NCI-H1694 treated with DMSO at 0.1 percent for 48 hours (cell line): ENCODE data around the gene PLEKHA7.

Source experiments
- DNase-seq: peaks from one replicate; lab custom pipeline; 2025; lab: John Stamatoyannopoulos, UW

The PLEKHA7 gene

DNA sequence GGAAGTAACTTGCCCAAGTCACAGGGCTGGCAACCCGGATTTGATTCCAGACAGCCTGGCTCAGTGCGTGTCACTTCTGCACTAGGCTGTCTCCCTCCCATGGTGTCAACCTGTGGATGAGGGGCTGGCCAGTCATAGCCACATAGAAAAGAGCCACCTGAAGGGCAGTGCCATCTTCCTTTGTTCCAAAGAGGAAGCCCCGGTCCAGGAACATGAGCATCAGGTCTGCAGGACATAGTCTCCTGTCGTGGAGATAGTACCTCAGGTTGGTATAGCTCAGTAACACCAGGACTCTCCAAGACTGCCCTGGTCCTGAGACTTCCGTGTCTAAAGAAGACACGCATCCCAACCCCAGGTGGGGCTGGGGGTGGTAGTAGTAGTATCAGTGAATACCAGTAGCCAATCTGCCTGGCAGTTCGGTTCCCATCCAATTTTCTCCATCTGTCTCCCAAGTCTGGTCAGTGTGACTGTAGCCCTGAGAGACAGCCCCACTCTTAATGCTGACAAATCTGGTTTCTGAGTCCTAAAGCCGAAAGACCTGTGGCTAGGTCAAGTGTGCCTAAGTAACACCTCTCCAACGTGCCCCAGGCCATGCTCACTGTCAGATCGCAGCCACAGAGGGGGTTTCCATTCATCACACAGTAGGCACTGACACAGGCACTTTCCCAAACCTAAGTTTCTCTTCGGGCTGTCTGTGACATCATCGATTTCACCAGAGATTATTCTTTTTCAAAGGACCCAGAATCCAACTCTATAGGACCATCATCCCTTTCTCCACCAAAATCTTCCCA lies 242.7 kb downstream of the PLEKHA7 start:
- DNase-seq: no peak

DNA sequence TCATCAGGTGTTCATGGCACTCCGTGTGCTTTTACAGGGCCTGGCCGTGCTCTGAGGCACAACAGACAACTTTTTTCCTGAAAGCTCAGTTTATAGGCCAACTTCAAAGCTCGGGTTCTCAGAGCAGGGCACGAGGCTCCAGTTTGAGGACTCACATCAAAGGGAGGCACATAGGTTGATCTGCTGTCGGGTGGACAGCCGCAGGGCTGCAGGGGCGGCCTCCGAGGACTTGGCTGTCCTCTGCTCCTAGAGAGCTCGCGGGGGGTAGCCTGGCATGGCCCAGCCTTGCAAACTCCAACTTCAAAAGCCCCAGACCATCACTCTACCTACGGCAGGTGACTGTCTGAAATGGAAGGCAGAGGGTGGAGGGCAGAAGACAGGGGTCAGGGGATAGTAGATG lies 244.2 kb downstream of the PLEKHA7 start:
- DNase-seq: no peak

DNA sequence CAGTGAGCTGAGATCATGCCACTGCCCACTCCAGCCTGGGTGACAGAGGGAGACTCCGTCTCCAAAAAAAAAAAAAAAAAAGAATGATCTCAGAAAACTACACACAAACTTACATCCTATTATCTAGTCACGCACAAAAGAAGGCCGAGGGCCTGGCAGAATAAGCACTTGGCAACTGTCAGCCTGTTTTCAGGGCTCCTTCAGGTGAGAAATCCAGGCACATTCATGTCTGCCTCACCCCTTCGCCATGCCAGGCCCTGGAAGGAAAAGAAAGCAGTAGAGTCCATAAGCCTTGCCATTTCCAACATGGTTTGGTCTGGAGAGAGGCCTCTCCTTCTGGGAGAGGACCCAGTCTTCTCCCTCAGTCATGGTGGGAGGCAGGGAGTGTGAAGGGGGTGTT lies 244.8 kb downstream of the PLEKHA7 start:
- no peak for DNase-seq

DNA sequence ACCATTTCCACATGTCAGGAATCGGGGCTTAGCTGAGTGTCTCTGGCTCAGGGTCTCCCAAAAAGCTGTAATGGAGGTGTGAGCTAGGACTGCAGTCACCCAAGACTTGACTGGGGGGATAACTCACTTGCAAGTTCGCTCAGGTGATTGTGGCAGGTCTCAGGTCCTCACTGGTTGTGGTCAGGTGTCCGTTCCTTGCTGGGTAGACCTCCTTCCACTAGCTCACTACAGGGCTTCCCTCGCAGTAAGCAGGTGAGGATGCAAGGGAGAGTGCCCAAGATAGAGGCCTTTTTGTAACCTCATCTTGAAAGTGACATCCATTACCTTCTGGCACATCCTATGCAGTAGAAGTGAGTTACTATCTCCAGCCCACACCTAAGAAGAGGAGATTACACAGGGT lies 246.3 kb downstream of the PLEKHA7 start:
- no peak for DNase-seq

DNA sequence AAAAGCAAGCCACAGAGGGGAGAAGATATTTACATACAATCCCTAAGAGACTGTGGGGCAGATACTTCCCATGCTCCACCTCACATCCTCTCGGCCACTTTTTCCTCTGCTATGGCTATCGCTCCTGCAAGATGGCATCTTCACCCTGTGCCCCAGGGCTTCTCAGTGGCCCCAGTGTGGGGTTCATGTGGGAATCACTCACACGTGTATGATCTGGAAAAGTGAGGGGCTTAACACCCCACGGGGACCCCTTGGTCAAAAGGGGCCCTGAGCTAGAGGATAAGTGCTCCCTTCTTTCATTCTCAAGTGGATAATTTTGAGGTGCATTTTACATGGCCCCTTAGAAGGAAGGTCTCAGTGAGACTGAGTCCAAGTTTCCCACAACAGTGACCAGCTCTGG lies 247.1 kb downstream of the PLEKHA7 start:
- no peak for DNase-seq

DNA sequence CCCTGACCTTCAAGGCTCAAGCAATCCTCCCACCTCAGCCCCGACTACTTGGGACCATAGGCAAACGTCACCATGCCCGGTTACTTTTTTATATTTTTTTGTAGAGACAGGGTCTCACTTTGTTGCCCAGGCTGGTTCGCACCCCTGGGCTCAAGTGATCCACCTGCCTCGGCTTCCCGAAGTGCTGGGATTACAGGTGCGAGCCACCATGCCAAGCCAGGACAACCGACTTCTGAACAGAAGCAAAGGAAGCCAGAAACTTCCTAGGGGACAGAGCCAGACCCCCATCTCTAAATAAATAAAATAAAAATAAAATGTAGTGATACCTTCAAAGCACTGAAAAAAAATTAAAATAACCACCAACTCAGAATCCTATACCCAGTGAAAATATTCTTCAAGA lies 249.3 kb downstream of the PLEKHA7 start:
- no peak for DNase-seq

DNA sequence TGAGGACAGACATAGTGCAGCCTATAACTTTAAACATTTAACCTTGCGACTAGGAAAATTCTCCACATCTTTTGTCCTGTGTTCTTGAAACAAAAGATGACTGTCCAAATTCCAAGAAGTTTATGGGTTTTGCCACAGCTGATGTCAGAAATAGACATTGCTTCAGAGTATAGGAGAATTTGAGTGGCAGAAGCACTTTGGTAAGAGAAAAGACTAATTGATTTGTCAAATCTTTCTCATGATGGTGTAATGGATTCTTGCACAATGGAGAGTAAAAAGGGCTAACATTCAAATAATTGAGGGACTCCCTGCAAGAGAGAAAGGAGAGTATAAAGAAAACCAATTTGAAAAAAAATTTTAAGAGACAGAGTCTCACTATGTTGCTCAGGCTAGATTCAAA lies 250.5 kb downstream of the PLEKHA7 start:
- DNase-seq: no peak

DNA sequence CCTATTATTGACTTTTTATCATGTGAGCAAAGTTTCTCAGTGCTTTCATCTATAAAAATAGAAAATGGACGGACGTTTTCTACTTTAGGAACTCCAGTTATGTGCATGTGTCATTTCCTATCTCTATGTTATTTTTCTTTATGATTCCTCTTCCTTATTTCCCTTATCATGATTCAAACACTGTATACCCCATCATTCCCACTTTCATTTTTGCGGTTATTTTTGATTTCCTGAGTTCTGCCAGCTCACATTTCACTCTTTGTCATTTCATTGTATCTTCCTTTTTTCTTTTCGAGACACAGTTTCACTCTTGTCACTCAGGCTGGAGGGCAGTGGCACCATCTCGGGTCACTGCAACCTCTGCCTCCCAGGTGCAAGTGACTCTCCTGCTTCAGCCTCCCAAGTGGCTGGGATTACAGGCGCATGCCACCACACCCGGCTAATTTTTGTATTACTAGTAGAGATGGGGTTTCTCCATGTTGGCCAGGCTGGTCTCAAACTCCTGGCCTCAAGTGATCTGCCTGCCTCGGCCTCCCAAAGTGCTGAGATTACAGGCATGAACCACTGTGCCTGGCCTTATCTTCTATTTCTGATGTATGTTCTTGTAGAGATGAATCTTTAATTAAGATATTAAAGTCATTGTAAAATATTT lies 254.2 kb downstream of the PLEKHA7 start:
- no peak for DNase-seq

DNA sequence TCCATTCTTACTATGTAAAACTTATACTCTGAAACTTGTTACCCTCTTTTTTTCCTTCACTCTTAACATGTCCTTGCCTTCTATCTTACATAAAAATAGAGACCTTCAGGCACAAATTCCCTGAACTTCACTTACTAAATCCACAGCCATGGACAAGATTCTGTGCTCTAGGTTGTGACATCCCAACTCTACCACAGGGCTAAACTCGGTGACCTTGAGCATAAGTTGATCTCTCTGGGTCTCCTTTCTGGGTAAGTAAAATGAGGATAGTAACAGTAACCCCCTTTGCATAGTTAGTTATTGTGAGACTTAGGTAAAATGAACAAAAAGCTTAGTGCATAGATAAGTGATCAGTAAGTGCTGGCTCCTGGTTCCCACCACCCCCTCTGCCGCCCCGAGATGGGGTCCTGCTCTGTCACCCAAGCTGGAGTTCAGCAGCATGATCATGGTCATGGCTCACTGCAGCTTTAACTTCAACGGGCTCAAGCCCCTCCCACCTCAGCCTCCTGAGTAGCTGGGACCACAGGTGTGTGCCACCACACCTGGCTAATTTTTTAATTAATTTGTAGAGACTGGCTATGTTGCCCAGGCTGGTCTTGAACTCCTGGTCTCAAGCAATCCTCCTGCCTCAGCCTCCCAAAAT lies 255.7 kb downstream of the PLEKHA7 start:
- no peak for DNase-seq

DNA sequence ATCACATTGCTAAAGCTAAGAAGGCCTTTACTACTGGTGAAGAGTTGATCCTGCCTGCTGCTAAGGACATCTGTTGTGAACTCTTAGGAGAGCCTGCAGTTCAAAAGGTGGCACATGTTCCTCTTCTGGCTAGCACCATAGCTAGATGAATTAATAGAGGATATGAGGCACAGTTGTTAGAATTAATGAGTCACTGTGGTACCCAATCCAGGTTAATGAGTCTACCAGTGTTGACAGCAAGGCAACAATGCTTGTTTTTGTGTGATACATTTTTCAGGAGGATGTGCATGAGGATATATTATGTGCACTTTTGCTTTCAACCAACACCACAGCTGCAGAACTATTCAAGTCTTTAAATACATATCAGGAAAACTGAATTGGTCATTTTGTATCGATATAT lies 263.8 kb downstream of the PLEKHA7 start:
- DNase-seq: no peak

DNA sequence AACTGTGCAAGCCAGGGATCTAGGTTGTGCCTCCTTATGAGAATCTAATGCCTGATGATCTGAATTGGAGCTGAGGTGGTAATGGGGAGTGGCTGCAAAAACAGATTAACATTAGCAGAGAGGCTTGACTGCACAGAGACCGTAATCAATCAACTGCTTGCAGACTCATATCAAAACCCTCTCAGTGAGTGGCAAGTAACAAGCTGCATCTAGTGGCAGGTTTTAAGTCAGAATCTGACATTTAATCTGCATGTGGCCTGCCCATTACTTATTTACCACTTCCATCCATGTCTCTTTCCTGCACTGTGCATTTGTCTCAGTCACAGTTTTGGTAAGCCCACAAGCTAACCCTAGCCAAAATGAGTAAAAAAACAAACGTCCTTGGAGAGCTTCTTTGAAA lies 264.5 kb downstream of the PLEKHA7 start:
- no peak for DNase-seq

DNA sequence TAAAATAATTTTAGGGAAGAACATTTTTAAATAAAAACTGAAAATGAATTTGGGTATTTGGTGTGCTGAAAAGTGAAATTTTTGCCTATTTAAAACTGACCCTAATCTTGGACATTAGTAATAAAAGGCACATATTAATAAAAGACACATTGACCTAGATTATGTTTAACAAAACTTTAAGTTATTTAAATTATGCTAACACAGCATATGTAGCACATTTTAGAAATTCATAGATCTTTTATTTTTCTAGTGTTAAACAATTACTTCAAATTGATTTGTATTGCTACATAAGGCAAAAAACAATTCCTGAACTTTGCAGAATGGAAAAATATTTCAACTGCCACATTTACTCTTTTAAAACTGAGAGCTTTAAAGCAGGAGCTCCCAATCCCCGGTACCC lies 265.1 kb downstream of the PLEKHA7 start:
- no peak for DNase-seq

DNA sequence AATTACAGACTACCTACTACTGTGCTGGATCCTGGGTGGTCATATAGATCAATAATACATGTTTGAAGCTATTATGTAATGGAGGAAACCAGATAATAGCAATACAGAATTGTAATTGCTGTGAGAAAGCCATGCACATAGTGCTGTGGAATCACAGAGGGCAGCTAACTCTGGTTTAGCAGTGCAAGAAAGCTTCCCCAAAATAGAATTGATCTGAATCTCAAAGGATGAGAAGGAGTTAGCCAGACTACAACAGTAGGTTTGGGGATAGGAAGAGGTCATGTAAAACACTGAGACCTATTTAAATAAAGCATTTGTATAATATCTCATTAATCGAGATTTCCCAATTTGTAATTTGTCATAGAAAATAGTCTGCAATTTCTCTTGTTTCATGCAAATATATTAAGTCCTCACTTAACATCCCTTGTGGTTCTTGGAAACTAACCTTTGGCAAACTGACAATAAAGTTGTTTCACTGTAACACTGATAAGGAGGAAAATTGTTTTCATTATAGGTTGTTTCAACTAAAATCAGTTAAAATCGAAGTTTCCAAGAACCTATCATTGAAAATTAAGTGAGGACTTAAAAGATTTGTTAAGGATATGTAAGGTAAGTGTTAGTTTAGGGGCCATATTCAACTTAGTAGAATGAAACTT lies 268.1 kb downstream of the PLEKHA7 start:
- DNase-seq: no peak

DNA sequence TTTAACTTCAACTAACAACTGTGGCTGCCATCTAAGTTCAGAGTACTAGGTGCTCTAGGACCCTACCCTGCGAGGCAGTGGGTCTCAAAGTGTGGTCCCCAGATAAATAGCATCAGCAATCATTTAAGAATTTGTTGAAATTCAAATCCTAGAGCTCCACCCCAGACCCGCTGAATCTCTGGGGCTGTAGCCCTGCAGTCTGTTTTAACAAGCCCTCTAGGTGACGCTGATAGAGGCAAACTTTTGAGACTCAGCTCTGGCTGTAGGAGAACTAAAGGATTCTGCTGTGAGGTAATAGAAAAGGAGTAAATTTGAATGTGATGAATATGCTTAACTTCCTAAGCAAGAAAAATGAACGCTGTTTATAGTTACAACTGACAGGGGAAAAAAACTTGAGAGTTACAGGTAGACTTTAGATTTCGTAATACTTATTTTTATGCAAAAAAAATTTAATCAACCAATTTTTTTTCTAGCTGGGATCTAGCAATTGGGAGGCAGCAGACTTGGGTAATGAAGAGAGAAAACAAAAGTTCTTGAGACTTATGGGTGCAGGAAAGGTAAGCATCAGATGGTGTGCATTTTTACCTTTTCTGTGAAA lies 270.0 kb downstream of the PLEKHA7 start:
- DNase-seq: no peak

DNA sequence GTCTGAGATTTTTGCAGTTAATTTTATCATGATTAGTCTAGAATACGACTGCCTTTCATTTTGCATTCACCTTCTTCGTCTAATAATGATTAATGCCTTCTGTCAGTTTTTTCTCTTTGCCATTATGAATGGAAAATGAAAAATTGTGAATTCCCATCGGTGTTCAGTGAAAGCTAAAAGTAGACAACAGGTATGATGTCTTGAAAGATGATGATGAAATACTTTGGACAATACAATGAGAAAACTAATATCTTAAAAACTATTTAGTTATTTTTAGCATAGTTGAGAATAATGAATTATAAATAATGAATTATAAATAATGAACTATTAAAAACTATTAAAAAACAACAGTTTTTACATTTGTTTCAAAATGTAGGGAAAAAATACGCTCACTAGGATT lies 270.7 kb downstream of the PLEKHA7 start:
- no peak for DNase-seq

DNA sequence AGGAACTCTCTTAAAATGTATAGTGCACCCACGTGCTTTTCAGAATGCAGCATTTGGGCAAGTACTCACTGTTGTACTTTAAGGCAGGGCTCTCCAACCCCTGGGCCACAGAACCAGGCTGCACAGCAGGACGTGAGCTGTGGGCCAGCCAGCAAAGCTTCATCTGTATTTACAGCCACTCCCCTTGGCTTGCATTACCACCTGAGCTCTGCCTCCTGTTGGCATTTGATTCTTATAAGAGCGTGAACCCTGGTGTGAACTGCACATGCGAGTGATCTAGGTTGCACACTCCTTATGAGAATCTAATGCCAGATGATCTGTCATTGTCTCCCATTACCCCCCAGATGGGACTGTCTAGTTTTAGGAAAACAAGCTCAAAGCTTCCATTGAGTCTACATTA lies 272.7 kb downstream of the PLEKHA7 start:
- DNase-seq: no peak

DNA sequence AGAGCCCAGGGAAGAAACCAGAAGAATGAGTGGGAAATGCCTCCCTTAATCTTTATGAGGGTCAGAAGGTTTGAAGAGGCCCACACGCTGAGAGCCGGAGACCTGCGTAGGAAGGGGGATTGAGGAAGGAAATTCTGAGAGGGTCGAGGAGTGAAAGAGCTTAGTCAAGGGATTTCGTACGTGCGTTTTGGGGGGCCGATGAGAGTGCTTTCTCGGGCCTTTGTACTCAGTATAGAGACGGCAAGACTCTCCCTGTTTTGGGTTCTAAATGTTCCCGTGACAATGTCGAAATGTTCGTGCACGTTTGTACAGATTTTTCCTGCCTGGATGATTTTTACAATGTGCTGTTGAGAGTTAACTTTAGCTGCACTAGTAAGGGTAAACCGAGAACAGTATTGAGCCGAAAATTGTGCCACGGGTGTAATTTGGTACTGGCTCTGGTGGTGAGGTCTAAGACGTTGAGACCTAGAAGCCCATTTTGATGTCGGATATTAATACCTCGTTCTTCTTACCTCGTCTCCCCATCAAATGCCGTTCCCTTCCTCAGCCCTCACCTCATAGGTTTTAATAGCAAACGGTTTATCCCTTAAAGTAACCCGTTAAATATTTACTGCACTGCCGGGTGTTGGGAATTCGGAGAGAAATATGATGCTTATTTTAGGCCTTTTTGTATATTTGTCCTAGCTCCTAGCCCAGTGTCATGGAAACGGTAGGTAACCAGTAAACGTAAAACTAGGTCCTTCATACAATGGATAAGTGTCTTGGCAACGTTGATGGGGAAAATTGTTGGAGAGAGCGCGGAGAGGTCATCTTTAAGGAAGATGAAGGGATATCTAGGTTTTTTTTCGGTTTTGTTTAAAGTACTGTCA lies 275.0 kb downstream of the PLEKHA7 start:
- DNase-seq: no peak

DNA sequence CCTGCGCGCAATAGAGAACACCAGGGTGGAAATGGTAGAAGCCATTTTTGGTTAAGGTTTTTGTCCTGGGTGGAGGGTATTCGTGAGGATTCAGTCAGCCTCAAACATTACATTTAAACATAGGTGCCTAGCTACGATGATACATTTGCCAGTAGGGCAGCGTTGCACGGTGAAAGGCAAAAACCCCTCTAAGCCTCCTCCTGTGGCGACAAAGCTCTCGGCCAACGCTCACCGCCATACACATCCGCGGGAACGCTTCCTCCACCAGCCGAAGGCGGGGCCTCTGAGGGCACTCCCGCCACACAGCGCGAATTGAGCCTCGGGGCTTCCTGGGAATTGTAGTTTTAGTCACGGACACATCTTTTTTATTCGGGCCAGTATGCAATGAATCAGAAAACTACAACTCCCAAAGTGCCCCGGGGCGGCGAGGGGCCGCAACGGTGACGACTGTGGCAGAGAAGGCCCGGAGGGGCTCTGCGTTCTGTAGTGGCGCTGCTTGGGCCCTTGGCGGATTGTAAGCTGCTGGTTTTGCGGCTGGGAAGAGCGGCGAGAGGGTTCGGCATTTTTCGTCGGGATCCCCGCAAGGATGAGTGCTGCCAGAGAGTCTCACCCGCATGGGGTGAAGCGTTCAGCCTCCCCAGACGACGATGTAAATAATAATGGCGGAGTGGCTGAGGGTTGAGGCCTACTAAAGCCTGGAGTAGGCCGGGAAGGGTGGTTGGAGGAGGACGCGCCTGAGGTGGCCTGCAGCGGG lies 275.8 kb downstream of the PLEKHA7 start, which contains the start of gene C11orf58:
TSS of gene C11orf58 (plus strand) at position 455 of the 754 bp plus-strand sequence. CDS start at position 587, 132 bp downstream.
- DNase-seq: peak; percentile 94

DNA sequence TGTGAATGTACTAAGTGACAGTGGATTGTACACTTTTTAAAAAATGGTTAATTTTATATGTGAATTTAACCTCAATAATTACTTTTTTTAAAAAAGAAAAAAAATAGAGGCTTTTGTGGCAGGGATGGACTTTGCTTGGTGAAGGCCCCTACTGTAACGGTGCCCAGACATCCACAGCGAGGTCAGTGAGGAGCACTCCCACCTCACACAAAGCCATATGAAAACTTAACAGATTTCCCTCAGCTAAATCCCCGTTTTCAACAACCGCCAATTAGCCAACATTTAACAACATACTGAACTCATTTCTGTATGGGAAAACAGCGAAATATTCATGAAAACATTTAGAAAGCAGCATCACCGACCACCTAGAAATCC lies 276.4 kb downstream of the PLEKHA7 start:
- no peak for DNase-seq
